ENCODE data around the gene PI3. TPM values are rescaled to one million over a fixed set of nuclear protein-coding genes. Genes with fewer than 3 reads are reported as not detected.
"Not testable (repeated sequence)": the region's sequence is repeated elsewhere in the genome, so short reads cannot be mapped to it uniquely, and the experiment has no call there.

PI3 gene
- not detected for total RNA-seq

GRCh38 chr20:45174434-45175364 lies at the start of gene PI3:
Gene PI3 (plus strand): TSS chr20:45174902. CDS start chr20:45174923, 21 bp downstream.
- H3K27ac ChIP-seq, result no peak within 1 kb of the TSS
- intact Hi-C loops (cut with DNase I), result no loop called here
- H3K9me3 ChIP-seq, result no peaks in the 10 kb centered on the region
- TF ChIP-seq CTCF (IDR thresholded peaks at IDR 0.05), result no peak
- TF ChIP-seq POLR2A (IDR thresholded peaks at IDR 0.05), result no peak
- no peak for DNase-seq
- H3K36me3 ChIP-seq, result no peaks in the 10 kb centered on the region
- H3K27me3 ChIP-seq, result no peaks in the 10 kb centered on the region
- no peaks in the 10 kb centered on the region for H3K4me1 ChIP-seq
- 60 to 85% methylated on average over 8 of the region's 8 CpGs for WGBS, 2 donors
- H3K4me3 ChIP-seq (replicated peaks in 1 of 3), result no peak within 1 kb of the TSS

GRCh38 chr20:45128099-45128498 lies 46.6 kb upstream of the PI3 start:
- 75 to 89% methylated on average over 2 of the region's 2 CpGs for WGBS, 2 donors
- Histone ChIP-seq H3K9me3 (no peaks in the 10 kb centered on the region), H3K27ac (no peak overlapping the region), H3K4me3 (replicated peaks in 1 of 3) (no peak overlapping the region), H3K4me1 (no peaks in the 10 kb centered on the region), H3K27me3 (no peaks in the 10 kb centered on the region), H3K36me3 (no peaks in the 10 kb centered on the region)
- TF ChIP-seq CTCF (IDR thresholded peaks at IDR 0.05) (no peak), POLR2A (IDR thresholded peaks at IDR 0.05) (no peak)
- DNase-seq, result no peak
- intact Hi-C loops (cut with DNase I), result no loop called here

- no peak for DNase-seq
- Histone ChIP-seq H3K36me3 (no peaks in the 10 kb centered on the region), H3K4me3 (replicated peaks in 1 of 3) (no peak overlapping the region), H3K9me3 (no peaks in the 10 kb centered on the region), H3K4me1 (no peaks in the 10 kb centered on the region), H3K27ac (no peak overlapping the region), H3K27me3 (no peaks in the 10 kb centered on the region)
- WGBS, 2 donors, result 93% methylated on average over 1 to 2 of the region's 2 CpGs
- TF ChIP-seq CTCF (IDR thresholded peaks at IDR 0.05), result no peak
- no peak for TF ChIP-seq POLR2A (IDR thresholded peaks at IDR 0.05)
- intact Hi-C loops (cut with DNase I), result no loop called here
Observed at GRCh38 chr20:45136911-45137310, 37.8 kb upstream of the PI3 start.

- Histone ChIP-seq H3K4me1 (no peaks in the 10 kb centered on the region), H3K9me3 (no peaks in the 10 kb centered on the region), H3K4me3 (replicated peaks in 1 of 3) (no peak overlapping the region), H3K27me3 (no peaks in the 10 kb centered on the region), H3K36me3 (no peaks in the 10 kb centered on the region), H3K27ac (no peak overlapping the region)
- intact Hi-C loops (cut with DNase I), result no loop called here
- WGBS, 2 donors, result 40 to 52% methylated on average over 18 to 20 of the region's 20 CpGs
- TF ChIP-seq POLR2A (IDR thresholded peaks at IDR 0.05) (no peak), CTCF (IDR thresholded peaks at IDR 0.05) (peak; percentile 9 to 73 (median 34))
- peak; percentile 34 to 64 for DNase-seq
Observed at GRCh38 chr20:45138561-45139300, 36.0 kb upstream of the PI3 start.

- H3K27ac ChIP-seq; intact Hi-C loops (cut with DNase I); DNase-seq; H3K4me3 ChIP-seq (replicated peaks in 1 of 3); H3K36me3 ChIP-seq; H3K4me1 ChIP-seq; H3K9me3 ChIP-seq; H3K27me3 ChIP-seq: not testable (repeated sequence)
- 93 to 98% methylated on average over 5 of the region's 5 CpGs for WGBS, 2 donors
Observed at GRCh38 chr20:45139733-45140375, 34.8 kb upstream of the PI3 start.
